Smooth muscle cell (in vitro differentiated cells): Measurements from ENCODE around the gene SDK1. TPM values are rescaled to one million over a fixed set of nuclear protein-coding genes. Genes with fewer than 3 reads are reported as not detected.

Experiments
- DNase-seq: peaks from one replicate; lab custom pipeline; 2025; ENCODE audit not compliant: unreplicated experiment; lab: John Stamatoyannopoulos, UW
- H2AFZ ChIP-seq: fragments of 200-600 bp; sonication (generic); 2 replicates; pipeline ENCODE4 v1.6.0; 2016; ENCODE audit warnings: antibody characterized with exemption, low read depth, mild to moderate bottlenecking
- H3F3A ChIP-seq: fragments of 200-600 bp; sonication (generic); 2 replicates; pipeline ENCODE4 v1.6.0; 2017; ENCODE audit warnings: antibody characterized with exemption, low read depth
- H3K27ac ChIP-seq: fragments of 200-600 bp; sonication (generic); 2 replicates; pipeline ENCODE4 v1.5.1; 2016; ENCODE audit warnings: low read depth, mild to moderate bottlenecking
- H3K27me3 ChIP-seq: fragments of 200-600 bp; sonication (generic); 2 replicates; pipeline ENCODE4 v1.6.1; 2016; ENCODE audit warnings: low read depth, mild to moderate bottlenecking
- H3K36me3 ChIP-seq: fragments of 200-600 bp; sonication (generic); 2 replicates; pipeline ENCODE4 v1.5.1; 2016; ENCODE audit warnings: low read depth
- H3K4me1 ChIP-seq: fragments of 200-600 bp; sonication (generic); 2 replicates; pipeline ENCODE4 v1.5.1; 2016; ENCODE audit warnings: low read depth
- H3K4me2 ChIP-seq: fragments of 200-600 bp; sonication (generic); 2 replicates; pipeline ENCODE4 v1.6.0; 2016; ENCODE audit warnings: mild to moderate bottlenecking
- H3K4me3 ChIP-seq: fragments of 200-600 bp; sonication (generic); 2 replicates; pipeline ENCODE4 v1.5.1; 2016; ENCODE audit warnings: mild to moderate bottlenecking
- H3K79me2 ChIP-seq: fragments of 200-600 bp; sonication (generic); 2 replicates; pipeline ENCODE4 v1.6.0; 2016; ENCODE audit warnings: low read depth, mild to moderate bottlenecking
- H3K9ac ChIP-seq: fragments of 200-600 bp; sonication (generic); 2 replicates; pipeline ENCODE4 v1.6.0; 2016; ENCODE audit warnings: low read depth
- H3K9me3 ChIP-seq: fragments of 200-600 bp; sonication (generic); replicated peaks from 2 replicates; pipeline ENCODE4 v1.5.1; 2016; ENCODE audit warnings: low read depth
- H4K20me1 ChIP-seq: fragments of 200-600 bp; sonication (generic); 2 replicates; pipeline ENCODE4 v1.6.0; 2016; ENCODE audit warnings: low read depth
- CTCF ChIP-seq: fragments of 200-600 bp; sonication (generic); IDR thresholded peaks from 2 replicates; pipeline ENCODE4 v1.5.1; 2017; ENCODE audit warnings: borderline replicate concordance, mild to moderate bottlenecking, antibody characterized with exemption; ENCODE audit not compliant: insufficient read depth, poor library complexity, severe bottlenecking
- WGBS: methylation state at CpG from one replicate; pipeline ENCODE4 v1.1.7; 2016; ENCODE audit warnings: low lambda C conversion rate; 5-methylcytosine and 5-hydroxymethylcytosine counted together
- polyA plus RNA-seq: library from polyadenylated mRNA; unstranded; fragments of >200 nt; fragmentation: Nextera tagmentation; extraction: Ambion mirVana; gene quantifications from 2 replicates; pipeline ENCODE4 v1.2.1, GENCODE V29; 2016
- total RNA-seq: library from RNA; depleted of rRNA; stranded (reverse); fragments of >200 nt; gene quantifications from 2 replicates; pipeline ENCODE4 v1.2.3, GENCODE V29; 2014

SDK1 gene
- total and polyA plus RNA-seq, 2 experiments from 2014 or later = 1.1 to 2.5 TPM

- no peaks in the 10 kb centered on the region for H4K20me1 ChIP-seq
- no peak for DNase-seq
- 92% methylated on average over 10 of the region's 10 CpGs for WGBS
- no peak overlapping the region for H3K9ac ChIP-seq
- TF ChIP-seq CTCF = no peak
- H3K9me3 ChIP-seq = no peaks in the 10 kb centered on the region
- no peaks in the 10 kb centered on the region for H3K79me2 ChIP-seq
- no peaks in the 10 kb centered on the region for H3K27me3 ChIP-seq
- no peak overlapping the region for H3K4me3 ChIP-seq
- H3F3A ChIP-seq = no peaks in the 10 kb centered on the region
- no peak overlapping the region for H3K27ac ChIP-seq
- peaks cover 6% of the 10 kb centered on the region for H3K4me1 ChIP-seq
- H3K4me2 ChIP-seq = no peak overlapping the region
- H3K36me3 ChIP-seq = no peaks in the 10 kb centered on the region
- no peak overlapping the region for H2AFZ ChIP-seq
These were observed 772.0 kb downstream of the SDK1 start for GRCh38 chr7:4073052-4073451.

- H3K4me2 ChIP-seq = no peak overlapping the region
- no peak overlapping the region for H3K9ac ChIP-seq
- no peak for DNase-seq
- TF ChIP-seq CTCF = no peak
- H3F3A ChIP-seq = no peaks in the 10 kb centered on the region
- no peaks in the 10 kb centered on the region for H3K27me3 ChIP-seq
- no peaks in the 10 kb centered on the region for H3K9me3 ChIP-seq
- no peak overlapping the region for H3K4me3 ChIP-seq
- H3K36me3 ChIP-seq = no peaks in the 10 kb centered on the region
- H4K20me1 ChIP-seq = no peaks in the 10 kb centered on the region
- no peak overlapping the region for H3K27ac ChIP-seq
- H2AFZ ChIP-seq = no peak overlapping the region
- H3K4me1 ChIP-seq = peaks cover 6% of the 10 kb centered on the region
- 79% methylated on average over 13 of the region's 13 CpGs for WGBS
- H3K79me2 ChIP-seq = no peaks in the 10 kb centered on the region
These were observed 772.7 kb downstream of the SDK1 start for GRCh38 chr7:4073750-4074149.

GRCh38 chr7:4074407-4074806 lies 773.4 kb downstream of the SDK1 start:
- Histone ChIP-seq H3K36me3 (no peaks in the 10 kb centered on the region), H3K9ac (no peak overlapping the region), H3K27ac (no peak overlapping the region), H4K20me1 (no peaks in the 10 kb centered on the region), H3K27me3 (no peaks in the 10 kb centered on the region), H3K79me2 (no peaks in the 10 kb centered on the region), H3F3A (no peaks in the 10 kb centered on the region), H3K4me3 (no peak overlapping the region), H3K4me1 (peaks cover 6% of the 10 kb centered on the region), H3K4me2 (no peak overlapping the region), H3K9me3 (no peaks in the 10 kb centered on the region), H2AFZ (no peak overlapping the region)
- WGBS = 90% methylated on average over 8 of the region's 8 CpGs
- no peak for TF ChIP-seq CTCF
- DNase-seq = no peak

- Histone ChIP-seq H3K4me3 (no peak overlapping the region), H3K27ac (no peak overlapping the region), H3K9me3 (no peaks in the 10 kb centered on the region), H3K4me2 (no peak overlapping the region), H3K36me3 (no peaks in the 10 kb centered on the region), H3K4me1 (peaks cover 6% of the 10 kb centered on the region), H3K9ac (no peak overlapping the region), H3K79me2 (no peaks in the 10 kb centered on the region), H3F3A (no peaks in the 10 kb centered on the region), H3K27me3 (no peaks in the 10 kb centered on the region), H4K20me1 (no peaks in the 10 kb centered on the region), H2AFZ (no peak overlapping the region)
- TF ChIP-seq CTCF = no peak
- WGBS = 96% methylated on average over 8 of the region's 8 CpGs
- DNase-seq = no peak
These were observed 773.9 kb downstream of the SDK1 start for GRCh38 chr7:4074994-4075393.
